ENCODE measurements around the gene IL17RA.

Gene IL17RA

GRCh38 chr22:17098379-17098819 lies 13.6 kb downstream of the IL17RA start:
- in situ Hi-C loops (cut with MboI; ENCODE audit: low sequenced_read_pairs, unreplicated experiment): no loop called here
- TF ChIP-seq CTCF (IDR thresholded peaks at IDR 0.05; ENCODE audit: borderline replicate concordance, control extremely low read depth, extremely low read depth, insufficient read depth, missing control alignments): no peak
- peak; percentile 36 for DNase-seq (ENCODE audit: low spot score)

GRCh38 chr22:17100621-17101020 lies 15.8 kb downstream of the IL17RA start:
- no peak for TF ChIP-seq CTCF (IDR thresholded peaks at IDR 0.05; ENCODE audit: borderline replicate concordance, control extremely low read depth, extremely low read depth, insufficient read depth, missing control alignments)
- DNase-seq (ENCODE audit: low spot score): no peak
- in situ Hi-C loops (cut with MboI; ENCODE audit: low sequenced_read_pairs, unreplicated experiment): no loop called here

- no peak for TF ChIP-seq CTCF (IDR thresholded peaks at IDR 0.05; ENCODE audit: borderline replicate concordance, control extremely low read depth, extremely low read depth, insufficient read depth, missing control alignments)
- peak; percentile 14 for DNase-seq (ENCODE audit: low spot score)
- in situ Hi-C loops (cut with MboI; ENCODE audit: low sequenced_read_pairs, unreplicated experiment): no loop called here
Observed at GRCh38 chr22:17101475-17102296, 16.9 kb downstream of the IL17RA start.

- TF ChIP-seq CTCF (IDR thresholded peaks at IDR 0.05; ENCODE audit: borderline replicate concordance, control extremely low read depth, extremely low read depth, insufficient read depth, missing control alignments): no peak
- peak; percentile 18 for DNase-seq (ENCODE audit: low spot score)
- in situ Hi-C loops (cut with MboI; ENCODE audit: low sequenced_read_pairs, unreplicated experiment): no loop called here
Observed at GRCh38 chr22:17102297-17102667, 17.5 kb downstream of the IL17RA start.

GRCh38 chr22:17103351-17103750 lies 18.6 kb downstream of the IL17RA start:
- TF ChIP-seq CTCF (IDR thresholded peaks at IDR 0.05; ENCODE audit: borderline replicate concordance, control extremely low read depth, extremely low read depth, insufficient read depth, missing control alignments): no peak
- peak; percentile 21 for DNase-seq (ENCODE audit: low spot score)
- in situ Hi-C loops (cut with MboI; ENCODE audit: low sequenced_read_pairs, unreplicated experiment): no loop called here

GRCh38 chr22:17104336-17104935 lies 19.6 kb downstream of the IL17RA start:
- peak; percentile 28 for DNase-seq (ENCODE audit: low spot score)
- no peak for TF ChIP-seq CTCF (IDR thresholded peaks at IDR 0.05; ENCODE audit: borderline replicate concordance, control extremely low read depth, extremely low read depth, insufficient read depth, missing control alignments)
- in situ Hi-C loops (cut with MboI; ENCODE audit: low sequenced_read_pairs, unreplicated experiment): no loop called here
